Endothelial cell of hepatic sinusoid (primary cell): ENCODE results near the gene KRT38.
"Not testable (repeated sequence)": the region's sequence is repeated elsewhere in the genome, so short reads cannot be mapped to it uniquely, and the experiment has no call there.

Source experiments
- in situ Hi-C: cut with HindIII; loops from 2 replicates; pipeline ENCODE4 v1.10.0; 2017; ENCODE audit warnings: low sequenced_read_pairs

KRT38 gene

GRCh38 chr17:41424111-41424635 lies 16.6 kb downstream of the KRT38 start, which contains the start of gene KRT37:
KRT37 (minus strand) TSS chr17:41424585; CDS start chr17:41424523, 62 bp downstream.
- in situ Hi-C loops, result no loop called here

DNA sequence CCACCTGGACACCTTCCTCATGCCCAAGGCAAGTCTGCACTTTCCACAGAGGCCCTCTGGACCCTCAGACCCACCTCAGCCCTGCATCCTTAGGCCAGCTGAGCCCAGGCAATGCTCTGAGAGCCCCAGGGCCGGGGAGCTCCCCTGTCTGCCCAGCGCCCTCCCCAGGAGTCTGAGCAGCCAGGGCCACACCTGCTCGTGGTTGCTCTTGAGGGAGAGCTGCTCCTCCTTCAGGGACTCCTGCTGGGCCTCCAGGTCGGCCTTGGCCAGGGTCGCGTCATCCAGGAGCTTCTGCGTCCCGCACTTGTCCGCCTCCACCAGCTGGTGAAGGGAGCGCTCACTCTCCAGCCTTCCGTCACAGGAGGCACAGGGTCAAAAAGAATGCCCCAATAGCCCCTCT lies 18.2 kb downstream of the KRT38 start:
- in situ Hi-C loops, result not testable (repeated sequence)

DNA sequence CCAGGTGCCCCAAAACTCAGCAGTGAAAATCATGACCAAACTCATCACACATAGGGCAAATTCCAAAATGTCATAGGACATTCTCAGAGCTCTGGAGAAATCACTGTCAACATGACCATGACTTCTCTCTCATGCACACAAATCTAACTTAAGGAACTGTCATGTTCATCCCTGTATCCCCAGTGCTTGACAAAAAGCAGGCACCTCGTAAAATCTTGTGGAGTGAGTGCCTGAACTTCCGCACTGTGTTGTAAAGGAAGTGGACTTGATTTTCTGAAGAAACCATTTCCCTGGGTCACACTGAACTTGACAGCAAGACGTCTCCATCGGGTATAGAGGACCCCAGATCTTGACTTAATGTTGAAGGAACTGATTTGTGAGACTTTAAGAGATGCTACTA lies 19.2 kb downstream of the KRT38 start:
- in situ Hi-C loops, result no loop called here

- in situ Hi-C loops, result no loop called here
Measured at GRCh38 chr17:41421116-41421515, 19.7 kb downstream of the KRT38 start.

DNA sequence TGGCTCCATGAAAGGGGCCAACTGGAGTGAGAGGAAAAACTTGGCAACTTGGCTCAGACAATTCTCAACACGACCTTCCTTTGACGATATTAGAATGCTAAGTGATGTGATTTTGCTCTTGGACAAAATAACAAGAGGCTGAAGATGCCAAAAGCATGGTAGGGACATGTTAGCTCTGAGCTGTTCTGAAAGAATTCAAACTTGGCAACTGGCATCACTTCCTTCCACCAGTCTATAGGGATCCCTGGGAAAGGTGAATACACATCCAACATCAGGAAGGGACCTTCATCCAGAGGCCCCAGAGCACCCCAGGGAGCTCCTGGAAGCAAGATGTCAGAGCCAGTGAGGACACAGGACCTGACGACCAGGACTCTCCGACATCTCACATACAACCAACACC lies 20.6 kb downstream of the KRT38 start:
- in situ Hi-C loops, result no loop called here

DNA sequence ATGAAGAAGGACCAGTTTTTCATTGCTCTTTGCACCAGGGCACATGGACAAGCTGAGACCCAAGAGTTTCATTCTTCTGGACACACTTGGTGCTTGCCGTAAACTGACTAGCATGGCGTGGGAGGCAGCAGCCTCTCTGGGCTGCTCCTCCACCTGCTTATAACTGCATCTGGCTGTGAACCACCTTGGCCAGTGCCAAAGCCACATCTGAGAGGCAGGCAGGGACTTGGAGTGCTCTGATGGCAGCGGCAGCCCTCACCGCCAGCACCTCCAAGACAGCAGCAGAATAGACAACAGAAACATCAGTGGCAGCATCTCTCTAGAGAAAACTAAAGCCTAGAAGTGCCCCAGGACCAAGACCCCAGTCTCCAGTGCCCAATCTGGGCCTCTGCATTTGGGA lies 21.1 kb downstream of the KRT38 start:
- in situ Hi-C loops, result no loop called here

- in situ Hi-C loops, result no loop called here
Measured at GRCh38 chr17:41418116-41418860, 22.5 kb downstream of the KRT38 start.

DNA sequence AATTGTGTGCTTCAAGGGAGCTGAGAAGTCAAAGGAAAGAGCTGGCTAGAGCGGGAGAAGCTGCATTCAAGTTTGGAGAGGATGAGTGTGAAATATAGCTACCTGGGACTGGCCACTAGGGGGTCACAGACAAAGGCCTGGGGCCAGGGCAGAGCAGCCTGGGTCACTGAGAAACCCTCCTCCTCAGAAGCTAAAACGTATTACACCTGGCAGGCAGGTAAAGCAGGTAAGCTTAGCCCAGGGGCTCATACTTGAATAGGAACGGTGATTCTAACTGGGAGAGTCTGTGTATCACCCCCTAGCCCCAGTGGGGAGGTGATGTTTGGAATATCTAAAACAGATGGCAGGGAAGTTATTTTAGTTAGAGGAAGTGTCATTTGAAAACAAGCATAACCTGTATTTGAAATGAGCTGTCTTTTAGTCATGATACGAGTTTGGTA lies 23.2 kb downstream of the KRT38 start:
- in situ Hi-C loops, result no loop called here

DNA sequence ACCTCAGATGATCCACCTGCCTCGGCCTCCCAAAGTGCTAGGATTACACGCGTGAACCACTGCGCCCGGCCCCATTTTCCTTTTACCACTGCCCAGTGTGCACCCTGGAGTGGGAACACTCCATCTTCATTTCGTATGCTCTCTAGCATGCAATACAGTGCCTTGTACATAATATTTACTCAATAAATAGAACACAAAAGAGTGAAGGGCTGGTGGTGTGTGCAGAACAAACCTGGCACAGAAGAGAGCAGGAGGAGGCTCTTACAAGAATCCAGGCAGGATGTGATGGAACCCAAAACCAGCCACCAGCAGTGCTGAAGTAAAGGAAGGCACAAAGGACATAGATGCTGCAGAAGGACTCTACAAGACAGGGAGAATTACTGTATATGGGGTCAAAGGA lies 23.7 kb downstream of the KRT38 start:
- in situ Hi-C loops, result no loop called here

GRCh38 chr17:41416479-41416878 lies 24.3 kb downstream of the KRT38 start:
- in situ Hi-C loops, result no loop called here

GRCh38 chr17:41415833-41416335 lies 24.9 kb downstream of the KRT38 start:
- in situ Hi-C loops, result no loop called here

DNA sequence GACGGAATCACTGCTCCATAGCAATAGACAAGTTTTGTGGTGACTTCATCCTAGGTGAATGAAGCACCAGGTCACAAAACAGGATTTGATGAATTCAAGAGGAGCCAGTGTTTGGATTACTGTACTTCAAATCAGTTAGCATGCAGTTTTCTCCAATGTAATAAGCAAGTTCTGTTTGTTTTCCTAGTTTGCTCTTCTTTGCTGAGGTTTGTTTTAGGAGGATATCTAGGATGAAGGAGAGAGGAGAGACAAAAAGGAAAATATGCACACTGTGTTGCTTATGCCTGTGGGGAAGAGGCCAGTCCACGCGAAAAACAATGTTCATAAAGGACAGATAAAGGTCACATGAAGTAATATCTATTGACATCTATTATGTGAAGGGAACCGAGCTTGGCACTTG lies 25.4 kb downstream of the KRT38 start:
- in situ Hi-C loops, result no loop called here

- in situ Hi-C loops, result no loop called here
Measured at GRCh38 chr17:41413982-41414381, 26.8 kb downstream of the KRT38 start.

GRCh38 chr17:41413353-41413957 lies 27.3 kb downstream of the KRT38 start:
- in situ Hi-C loops, result no loop called here

DNA sequence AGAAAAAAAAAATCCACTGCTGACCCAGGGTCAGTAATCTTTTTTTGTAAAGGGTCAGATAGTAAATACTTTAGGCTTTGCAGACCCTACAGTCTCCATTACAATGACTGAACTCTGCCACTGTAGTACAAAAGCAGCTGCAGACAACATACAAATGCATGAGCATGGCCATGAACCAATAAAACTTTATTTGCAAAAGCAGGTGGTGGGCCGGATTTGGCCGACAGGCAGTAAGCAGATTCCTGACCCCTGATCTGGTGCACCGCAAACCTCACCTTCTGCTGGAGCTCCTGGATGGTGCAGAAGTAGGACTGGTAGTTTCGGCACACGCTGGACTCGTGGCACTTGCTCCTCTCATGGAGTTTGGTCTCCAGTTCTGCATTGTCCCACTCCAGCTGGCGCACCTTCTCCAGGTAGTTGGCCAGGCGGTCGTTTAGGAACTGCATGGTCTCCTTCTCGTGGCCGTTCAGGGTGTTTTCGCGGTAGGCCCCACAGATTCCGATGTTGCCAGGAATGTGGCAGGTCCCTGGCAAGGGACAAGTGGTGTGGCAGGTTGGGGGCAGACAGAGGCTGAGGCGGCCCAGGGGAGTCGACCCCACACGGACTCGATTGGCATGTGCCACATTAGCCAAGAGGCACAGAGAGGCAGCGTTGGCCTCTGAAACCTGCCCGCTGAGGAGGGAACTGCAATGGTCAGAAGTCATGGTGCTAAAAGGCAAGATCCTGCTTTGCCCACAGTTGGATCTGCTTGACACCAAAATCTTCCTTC lies 29.5 kb downstream of the KRT38 start:
- in situ Hi-C loops, result no loop called here

GRCh38 chr17:41407226-41407625 lies 33.6 kb downstream of the KRT38 start:
- in situ Hi-C loops, result loop anchor here (5.0 to 10.0 kb wide), 2 partner anchors 35 to 128 kb away; no protein-coding TSS in a partner anchor

DNA sequence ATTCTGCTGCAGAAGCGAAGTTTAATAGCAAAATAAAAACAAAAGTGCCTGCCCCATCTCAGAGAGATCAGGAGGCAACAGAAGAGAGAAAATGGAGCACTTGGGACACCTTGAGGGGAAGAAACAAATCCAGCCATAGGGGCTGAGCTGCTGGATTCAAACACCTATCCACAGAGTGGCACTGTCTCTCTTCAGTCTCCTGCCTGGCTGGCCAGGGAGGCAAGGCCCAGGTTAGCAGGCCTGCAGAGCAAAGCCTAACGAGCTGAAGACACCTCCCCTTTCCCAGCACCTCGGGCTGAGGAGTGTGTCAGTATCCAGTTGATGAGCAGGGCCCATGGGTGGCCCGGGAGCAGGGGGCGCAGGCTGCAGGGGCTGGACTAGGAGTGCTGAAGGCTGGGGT lies 34.6 kb downstream of the KRT38 start:
- in situ Hi-C loops, result loop anchor here (5.0 to 10.0 kb wide), 2 partner anchors 34 to 129 kb away; no protein-coding TSS in a partner anchor

- in situ Hi-C loops, result loop anchor here (5.0 to 10.0 kb wide), 2 partner anchors 38 to 131 kb away; partner anchors contain the start of gene KRT38
Measured at GRCh38 chr17:41404024-41404671, 36.6 kb downstream of the KRT38 start.

DNA sequence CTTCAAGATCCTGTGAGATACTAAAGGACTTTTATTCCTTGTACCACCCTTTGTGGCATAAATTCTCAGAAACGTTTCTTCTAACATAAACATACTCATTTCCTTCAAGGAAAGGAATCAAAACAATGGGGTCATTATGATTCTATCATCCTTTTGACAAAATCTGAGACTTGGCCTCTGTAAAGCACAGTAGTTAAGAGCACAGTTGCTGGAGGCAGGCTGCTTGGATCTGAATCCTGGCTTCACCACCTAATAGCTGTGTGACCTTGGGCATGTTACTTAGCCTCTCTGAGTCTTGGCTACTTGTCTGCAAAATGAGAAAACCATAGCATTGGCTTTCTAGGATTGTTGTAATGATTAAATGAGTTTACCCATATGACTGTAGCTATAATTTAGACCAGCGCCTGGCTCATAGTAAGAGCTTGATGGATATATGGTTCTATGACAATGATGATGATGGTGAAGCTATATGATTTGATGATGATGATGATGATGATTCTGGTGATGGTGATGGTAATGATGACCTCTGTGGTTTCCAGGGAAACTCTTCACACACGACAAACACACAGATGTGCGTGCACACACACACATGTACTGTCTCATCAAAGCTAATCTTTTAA lies 37.3 kb downstream of the KRT38 start:
- in situ Hi-C loops, result loop anchor here (5.0 to 10.0 kb wide), 2 partner anchors 39 to 131 kb away; partner anchors contain the start of gene KRT38

GRCh38 chr17:41402161-41402560 lies 38.6 kb downstream of the KRT38 start:
- in situ Hi-C loops, result loop anchor here (5.0 to 10.0 kb wide), 2 partner anchors 40 to 133 kb away; partner anchors contain the start of gene KRT38
